NCI-H2171 (cell line): ENCODE results near the gene PCIF1.
"Not testable (repeated sequence)": the region's sequence is repeated elsewhere in the genome, so short reads cannot be mapped to it uniquely, and the experiment has no call there.

Source experiments
- DNase-seq: peaks from one replicate; lab custom pipeline; 2025; lab: John Stamatoyannopoulos, UW

PCIF1 gene

DNA sequence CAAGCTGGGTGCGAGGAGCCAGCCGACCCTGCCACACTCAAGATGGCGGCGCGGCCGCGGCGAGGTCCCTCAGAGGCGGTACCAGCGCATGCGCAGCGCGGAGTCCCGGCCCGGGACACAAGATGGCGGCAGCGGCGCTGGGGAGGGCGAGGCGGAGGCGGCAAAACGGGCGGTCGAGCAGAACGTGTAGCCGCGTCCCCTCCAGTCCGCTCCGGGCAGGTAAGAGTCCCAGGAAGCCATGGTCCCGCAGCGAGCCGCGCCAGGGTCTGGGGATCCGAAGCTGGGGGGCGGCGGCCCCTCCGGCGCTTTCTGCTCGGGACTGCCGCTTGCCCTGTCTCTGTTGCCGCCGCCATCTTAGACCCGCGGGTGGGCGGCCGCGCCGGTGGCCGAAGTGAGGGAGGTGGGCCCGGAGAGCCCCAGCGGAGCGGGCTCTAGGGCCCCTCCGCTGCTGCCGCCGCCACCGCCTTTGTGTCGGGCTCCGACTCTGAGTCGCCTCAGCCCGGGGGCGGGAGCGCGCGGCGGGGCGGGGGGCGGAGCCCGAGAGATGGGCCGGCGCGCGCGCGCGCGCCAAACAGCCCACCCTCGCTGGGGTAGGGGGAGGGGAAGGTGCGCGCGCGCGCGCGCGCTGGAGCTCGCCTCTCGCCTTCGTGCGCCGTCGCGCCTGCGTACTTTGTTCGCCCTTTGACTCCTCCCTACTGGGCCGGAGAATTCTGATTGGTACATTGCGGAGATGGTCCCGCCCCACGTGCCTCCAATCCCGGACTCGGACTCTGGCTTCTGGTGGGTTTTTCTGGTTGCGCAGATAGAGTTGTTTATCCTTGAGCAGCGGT, at the start of gene PCIF1:
TSS of gene PCIF1 (plus strand) at position 98 of the 830 bp plus-strand sequence. CDS start 4,317 bp downstream, outside the sequence.
- peak; percentile 99 for DNase-seq

DNA sequence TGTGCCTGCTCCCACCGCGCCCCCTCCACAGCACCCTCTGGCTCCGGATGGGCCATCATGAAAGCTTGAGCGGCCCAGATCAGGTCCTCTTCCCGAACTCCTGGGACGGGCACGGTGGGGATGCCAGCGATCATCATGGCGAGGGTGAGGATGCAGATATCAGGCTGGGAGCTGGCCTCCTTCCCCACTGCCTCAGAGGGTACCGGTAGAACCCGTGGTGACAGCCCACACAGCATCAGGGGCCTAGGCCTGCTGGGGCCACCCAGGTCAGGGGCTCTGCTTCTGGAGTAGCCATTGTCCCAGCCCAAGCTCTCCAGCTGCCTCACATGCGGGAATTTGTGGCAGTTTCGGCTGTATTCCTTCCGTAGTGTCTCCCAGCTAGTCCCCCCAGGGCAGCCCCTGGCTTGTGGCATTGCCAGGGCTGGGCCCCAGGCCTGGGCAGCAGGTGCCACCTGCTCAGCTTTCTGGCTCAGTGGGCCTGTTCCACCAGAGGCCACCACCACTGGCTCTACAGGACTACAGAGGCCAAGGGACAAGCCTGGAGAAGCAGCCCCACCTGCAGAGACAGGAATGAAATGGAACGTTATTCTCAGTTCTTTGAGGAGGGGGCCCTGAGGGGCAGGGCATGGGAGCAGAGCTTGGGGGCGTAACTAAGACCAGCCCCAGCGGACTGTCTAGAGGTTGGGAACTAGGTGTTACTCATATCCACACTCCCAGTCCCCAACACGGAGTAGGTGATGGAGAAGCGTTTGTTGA, 47.7 kb upstream of the PCIF1 start:
- no peak for DNase-seq

DNA sequence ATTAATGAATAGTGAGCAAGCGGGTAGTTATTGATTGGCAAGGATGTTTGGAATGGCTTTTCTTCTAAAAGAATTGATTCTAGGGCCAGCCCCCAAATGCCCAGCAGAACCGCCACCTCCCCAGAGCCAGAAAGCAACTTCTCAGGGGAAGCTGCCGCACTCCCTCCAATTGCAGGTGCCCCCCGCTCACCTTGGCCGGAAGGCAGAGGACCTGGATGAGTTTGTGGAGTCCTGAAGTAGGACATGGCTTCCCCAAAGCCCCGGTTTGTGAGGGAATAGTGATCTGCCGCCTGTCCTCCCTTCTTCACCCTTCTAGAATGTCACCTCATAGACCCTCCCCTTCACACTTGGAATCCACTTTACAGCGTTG, 47.2 kb upstream of the PCIF1 start, which contains the start of gene SPATA25:
TSS of gene SPATA25 (minus strand) at position 277 of the 370 bp plus-strand sequence. CDS start at position 245, 32 bp downstream.
- no peak for DNase-seq

DNA sequence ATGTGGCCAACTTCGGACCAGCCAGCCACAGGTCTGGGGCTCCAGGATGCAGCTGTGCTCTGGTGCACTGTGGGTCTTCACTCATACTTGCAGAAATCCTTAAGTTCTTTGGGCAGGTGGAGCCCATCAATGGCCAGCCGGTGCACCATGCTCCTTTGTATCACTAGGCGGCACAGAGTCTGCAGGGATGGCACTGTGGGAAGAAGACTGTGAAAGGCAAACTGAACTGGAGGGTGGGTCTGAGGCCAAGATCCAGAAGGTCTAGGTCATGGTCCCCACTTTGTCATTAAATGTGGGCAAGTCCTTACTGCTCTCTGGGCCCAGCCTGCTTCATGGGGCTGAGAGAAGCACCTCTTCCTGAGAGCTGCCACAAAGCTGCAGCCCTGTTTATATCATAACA, 45.8 kb upstream of the PCIF1 start:
- no peak for DNase-seq

DNA sequence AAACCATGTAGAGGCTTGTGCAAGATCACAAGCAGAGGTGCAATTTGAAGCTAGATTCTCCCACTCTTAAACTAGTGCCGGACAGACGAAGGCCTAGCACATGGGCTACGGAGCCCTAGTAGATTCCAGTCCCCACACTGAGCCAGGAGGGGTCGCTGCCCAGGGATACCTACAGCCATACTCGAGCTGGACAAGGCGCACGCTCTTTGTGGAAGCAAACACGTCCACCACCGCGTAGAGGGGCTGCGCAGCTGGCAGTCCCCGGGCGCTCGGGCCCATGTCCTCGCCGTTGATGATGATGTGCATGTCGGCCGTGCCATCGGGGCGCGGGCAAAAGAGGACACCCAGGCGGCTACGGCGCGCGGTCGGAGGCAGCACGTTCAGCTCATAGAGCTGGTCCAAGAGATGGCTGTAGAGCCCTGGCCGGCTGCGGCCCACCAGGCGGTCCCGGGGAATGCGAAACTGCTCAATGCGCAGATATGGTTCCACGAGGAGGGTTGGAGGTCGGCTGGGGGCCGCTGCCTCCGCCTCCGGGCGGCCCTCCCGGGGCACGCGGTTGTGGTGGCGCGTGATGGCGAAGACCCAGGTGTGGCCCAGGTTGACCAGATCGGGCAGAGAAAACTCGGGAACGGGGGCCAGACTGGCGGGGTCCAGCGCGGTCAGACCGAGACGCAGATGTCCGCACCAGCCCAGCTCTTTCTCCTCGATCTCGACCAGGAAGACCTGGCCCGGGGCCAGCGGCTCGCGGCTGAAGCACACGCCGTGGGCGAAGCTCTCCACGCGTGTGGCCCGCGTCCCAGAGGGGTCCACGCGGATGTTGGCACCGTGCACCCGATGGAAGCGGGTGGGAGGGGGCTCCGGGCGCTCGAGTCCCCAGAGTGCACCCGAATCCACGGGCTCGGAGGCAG, 44.2 kb upstream of the PCIF1 start:
- no peak for DNase-seq

DNA sequence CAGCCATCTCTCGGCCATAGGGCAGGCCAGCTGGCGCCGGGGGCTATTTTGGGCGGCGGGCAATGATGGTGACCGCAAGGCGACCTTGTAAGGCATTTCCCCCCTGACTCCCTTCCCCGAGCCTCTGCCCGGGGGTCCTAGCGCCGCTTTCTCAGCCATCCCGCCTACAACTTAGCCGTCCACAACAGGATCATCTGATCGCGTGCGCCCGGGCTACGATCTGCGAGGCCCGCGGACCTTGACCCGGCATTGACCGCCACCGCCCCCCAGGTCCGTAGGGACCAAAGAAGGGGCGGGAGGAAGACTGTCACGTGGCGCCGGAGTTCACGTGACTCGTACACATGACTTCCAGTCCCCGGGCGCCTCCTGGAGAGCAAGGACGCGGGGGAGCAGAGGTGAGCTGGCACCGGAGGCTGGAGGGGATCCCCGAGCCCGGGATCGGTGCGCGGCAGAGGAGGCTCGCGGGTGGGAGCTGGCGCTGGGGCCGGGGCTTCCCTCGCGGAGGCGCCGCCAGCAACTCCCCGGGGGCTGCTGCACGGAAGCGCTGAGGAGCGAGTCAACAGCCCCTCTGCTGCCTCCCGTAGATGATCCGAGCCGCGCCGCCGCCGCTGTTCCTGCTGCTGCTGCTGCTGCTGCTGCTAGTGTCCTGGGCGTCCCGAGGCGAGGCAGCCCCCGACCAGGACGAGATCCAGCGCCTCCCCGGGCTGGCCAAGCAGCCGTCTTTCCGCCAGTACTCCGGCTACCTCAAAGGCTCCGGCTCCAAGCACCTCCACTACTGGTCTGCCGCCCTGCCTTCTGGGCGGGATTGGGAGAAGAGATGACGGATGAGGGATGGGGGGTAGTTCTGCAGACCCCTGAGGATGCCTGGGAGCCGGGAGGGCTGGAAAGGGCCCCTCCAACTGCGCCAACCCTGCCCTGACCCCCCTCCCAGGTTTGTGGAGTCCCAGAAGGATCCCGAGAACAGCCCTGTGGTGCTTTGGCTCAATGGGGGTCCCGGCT, 43.2 kb upstream of the PCIF1 start, which contains the start of the genes CTSA and NEURL2:
TSS of gene CTSA (plus strand) at position 351 of the 999 bp plus-strand sequence. CDS start at position 585, 234 bp downstream.
TSS of gene NEURL2 (minus strand) at position 224 of the 999 bp plus-strand sequence. CDS start at position 7, 217 bp downstream.
- DNase-seq, result peak; percentile 93

DNA sequence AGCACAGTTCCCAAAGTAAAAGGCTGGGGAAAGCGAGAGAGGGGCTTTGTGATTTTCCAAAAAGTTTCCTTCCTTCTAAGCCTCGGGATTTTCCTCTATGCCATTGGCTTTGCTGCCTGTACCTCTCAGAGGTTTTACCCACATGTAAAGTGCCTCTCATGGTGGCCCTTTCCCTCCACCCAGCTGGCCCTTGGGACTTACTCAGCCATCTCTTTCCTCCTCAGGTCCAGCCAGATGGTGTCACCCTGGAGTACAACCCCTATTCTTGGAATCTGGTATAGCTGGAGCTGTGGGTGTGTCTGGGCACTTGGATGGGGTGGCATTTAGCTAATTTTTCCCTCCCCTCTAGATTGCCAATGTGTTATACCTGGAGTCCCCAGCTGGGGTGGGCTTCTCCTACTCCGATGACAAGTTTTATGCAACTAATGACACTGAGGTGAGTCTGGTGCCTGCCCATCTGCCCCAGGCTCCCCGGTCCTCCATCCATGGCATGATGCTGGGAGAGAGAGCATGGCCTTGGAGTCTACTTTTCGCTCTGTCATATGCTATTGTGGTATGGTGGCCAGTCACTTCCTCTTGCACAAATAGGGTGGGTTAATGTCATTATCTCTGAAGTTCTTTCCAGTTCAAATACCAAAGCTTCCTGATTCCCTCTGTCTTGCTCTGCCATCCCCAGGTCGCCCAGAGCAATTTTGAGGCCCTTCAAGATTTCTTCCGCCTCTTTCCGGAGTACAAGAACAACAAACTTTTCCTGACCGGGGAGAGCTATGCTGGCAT, 42.2 kb upstream of the PCIF1 start:
- no peak for DNase-seq

DNA sequence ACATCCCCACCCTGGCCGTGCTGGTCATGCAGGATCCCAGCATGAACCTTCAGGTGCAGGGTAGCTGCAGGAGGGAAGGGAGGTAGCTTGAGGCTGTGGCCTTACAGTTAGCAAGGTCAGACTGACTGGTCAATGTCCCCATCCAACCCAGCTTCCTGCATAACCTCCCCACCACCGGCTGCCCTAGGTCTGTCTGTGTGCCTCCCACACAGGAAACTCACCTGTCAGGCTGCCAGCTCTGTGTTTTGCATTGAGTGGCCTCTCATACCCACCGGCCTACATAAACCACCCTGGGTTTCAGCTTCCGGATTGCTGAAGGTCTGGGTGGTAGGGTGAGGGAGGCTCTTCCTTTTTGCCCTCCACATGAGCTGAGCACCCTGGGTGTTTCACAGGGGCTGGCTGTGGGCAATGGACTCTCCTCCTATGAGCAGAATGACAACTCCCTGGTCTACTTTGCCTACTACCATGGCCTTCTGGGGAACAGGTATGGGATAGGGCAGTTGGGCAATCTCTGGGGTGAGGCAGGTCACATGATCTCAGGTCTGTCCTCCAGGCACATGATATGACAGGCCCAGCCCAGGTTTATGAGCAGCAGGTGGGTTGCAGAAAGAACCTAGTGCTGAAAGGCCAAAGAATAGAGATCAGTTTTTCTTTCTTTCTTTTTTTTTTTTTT, 41.5 kb upstream of the PCIF1 start:
- no peak for DNase-seq

DNA sequence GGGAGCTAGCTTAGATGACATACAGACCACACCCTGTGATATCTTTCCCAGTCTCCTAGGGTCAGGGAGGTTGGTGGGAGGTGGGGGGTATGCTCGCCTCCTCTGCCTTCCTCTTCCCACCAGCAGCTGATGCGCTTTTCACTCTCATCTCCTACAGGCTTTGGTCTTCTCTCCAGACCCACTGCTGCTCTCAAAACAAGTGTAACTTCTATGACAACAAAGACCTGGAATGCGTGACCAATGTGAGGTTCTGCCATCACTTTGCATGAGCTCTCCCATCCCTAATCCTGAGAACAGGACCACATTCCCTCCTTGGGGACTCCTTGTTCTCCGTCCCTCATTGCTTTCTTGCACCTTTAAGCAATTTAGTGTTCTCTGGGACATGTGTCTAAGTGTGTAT, 40.7 kb upstream of the PCIF1 start:
- no peak for DNase-seq

DNA sequence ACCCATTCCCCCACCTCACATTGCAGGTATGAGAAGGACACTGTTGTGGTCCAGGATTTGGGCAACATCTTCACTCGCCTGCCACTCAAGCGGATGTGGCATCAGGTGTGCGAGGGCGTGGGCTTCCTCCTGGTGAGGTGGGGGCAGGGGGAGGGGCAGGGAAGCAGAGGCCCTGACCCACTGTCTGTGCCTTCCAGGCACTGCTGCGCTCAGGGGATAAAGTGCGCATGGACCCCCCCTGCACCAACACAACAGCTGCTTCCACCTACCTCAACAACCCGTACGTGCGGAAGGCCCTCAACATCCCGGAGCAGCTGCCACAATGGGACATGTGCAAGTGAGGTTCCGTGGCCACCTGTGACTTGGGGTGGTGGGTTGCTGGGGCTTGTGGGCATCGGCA, 39.7 kb upstream of the PCIF1 start:
- no peak for DNase-seq

DNA sequence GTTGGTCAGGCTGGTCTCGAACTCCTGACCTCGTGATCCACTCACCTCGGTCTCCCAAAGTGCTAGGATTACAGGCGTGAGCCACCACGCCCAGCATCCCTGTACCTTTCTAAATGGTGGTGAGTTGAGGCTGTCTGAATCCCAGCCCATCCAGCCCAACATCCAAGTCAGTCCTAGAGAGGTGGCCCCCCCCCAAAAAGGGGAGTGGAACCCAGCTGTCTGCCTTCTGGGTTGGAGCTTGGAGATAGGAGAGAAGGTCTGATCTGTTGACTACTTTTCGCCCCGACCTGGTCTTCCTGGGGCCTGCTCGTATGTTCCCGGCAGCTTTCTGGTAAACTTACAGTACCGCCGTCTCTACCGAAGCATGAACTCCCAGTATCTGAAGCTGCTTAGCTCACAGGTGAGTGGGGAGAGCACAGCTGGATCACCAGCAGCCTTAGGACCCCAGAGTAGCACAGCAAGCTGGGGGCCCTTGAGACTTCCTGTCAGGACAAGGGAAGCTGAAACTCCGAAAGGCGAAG, 37.8 kb upstream of the PCIF1 start:
- DNase-seq, result no peak

DNA sequence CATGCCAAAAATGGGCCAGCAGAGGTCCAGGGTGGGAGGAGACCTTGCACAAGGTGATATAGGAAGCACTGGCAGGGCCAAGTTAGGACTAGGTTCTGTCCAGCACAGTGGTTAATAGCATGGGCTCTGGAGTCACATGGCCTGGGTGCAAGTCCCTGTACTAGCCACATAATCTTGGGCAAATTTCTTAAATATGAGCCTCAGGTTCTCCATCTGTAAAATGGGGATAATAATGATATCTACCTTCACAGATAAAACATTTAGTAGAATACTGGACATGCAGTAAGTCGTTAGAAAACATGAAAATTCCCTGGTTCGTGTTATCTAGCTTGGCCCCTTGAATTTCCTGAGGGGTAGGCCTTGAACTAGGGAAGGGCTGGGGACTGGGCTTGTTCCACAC, 37.2 kb upstream of the PCIF1 start:
- no peak for DNase-seq

DNA sequence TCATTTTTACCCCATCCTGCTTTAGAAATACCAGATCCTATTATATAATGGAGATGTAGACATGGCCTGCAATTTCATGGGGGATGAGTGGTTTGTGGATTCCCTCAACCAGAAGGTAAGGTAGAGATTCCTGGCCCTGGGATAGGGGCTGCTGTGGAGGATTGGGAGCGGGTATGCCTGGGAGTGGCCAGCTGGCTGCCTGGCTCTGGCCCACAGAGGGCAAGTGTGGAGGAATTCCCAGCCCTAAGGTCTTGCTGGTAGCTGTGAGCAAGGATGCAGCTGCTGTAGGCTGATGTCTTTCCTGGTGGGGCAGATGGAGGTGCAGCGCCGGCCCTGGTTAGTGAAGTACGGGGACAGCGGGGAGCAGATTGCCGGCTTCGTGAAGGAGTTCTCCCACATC, 36.8 kb upstream of the PCIF1 start:
- DNase-seq, result no peak

DNA sequence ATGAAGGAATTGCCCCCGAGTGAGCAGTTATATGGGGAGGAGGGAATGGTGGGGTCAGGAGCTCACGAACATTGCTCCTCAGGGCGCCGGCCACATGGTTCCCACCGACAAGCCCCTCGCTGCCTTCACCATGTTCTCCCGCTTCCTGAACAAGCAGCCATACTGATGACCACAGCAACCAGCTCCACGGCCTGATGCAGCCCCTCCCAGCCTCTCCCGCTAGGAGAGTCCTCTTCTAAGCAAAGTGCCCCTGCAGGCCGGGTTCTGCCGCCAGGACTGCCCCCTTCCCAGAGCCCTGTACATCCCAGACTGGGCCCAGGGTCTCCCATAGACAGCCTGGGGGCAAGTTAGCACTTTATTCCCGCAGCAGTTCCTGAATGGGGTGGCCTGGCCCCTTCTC, 36.2 kb upstream of the PCIF1 start:
- no peak for DNase-seq

DNA sequence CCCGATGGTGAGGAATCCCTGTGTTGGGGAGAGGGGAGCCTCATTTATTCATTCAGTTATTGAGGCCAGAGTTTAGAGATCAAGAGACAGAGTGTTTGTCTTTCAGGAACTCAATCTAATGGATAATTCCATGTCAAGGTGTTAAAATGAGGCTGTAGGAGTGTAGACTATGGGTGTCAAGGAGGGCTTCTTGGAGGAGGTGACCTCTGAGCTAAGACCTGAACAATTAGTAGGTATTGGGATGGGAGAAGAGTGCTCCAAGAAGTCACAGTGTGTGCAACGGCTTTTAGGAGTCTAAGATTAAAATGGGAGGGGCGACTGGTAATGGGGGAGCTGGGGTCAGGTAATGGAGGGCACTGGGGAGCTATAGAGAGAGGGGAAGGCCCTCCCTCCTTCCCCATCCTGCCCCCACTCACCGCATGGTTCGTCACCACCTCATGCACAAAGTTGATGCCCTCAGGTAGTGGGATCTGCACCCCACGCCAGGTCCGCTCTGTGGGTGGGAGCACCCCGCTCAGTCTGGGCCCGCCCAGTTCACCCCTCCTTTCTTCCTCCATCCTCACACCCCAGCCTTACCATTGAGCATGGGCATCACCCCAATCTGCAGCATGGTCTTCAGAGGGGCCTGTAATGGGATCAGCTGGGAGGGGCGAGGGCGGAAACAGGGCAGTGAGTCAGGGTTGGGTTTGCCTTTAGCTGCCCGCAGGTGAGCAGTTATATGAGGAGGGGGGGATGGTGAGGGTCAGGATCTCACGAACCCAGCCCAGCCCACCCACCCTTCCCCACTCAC, 35.2 kb upstream of the PCIF1 start:
- DNase-seq, result no peak

DNA sequence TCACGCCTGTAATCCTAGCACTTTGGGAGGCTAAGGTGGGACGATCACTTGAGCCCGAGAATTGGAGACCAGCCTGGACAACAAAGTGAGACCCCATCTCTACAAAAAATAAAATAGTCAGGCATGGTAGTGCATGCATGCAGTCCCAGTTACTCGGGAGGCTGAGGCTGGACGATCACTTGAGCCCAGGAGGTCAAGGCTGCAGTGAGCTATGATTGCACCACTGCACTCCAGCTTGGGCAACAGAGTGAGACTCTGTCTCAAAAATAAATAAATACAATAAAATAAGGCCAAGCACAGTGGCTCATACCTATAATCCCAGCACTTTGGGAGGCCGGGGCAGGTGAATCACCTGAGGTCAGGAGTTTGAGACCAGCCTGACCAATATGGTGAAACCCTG, 33.2 kb upstream of the PCIF1 start:
- DNase-seq, result not testable (repeated sequence)

DNA sequence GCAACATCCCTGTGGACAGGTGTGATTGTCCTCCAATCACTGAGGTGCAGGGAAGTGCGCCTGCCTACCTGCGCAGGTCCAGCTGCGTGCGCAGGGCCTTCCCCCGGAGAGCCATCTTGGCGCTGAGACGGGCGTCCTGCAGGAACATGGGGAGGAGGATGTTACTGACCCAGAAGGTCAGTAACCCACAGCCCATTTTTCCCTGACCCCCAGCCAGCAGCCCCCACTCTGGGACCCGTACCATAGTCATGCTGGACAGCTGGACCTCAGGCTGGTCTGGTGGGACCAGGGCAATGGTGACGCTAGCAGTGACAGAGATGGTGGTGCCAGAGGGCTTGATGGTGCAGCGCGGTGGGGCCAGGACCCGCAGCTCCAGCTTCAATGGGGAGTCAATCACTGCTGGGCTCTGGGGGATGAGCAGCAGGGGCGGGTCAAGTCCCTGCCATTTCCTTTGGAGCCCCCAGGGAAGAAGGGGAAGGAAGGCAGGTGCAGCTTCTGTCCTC, 32.2 kb upstream of the PCIF1 start:
- no peak for DNase-seq
